Transverse colon (tissue), 3 donors: Measurements from ENCODE around the gene WDHD1.

Experiments
- POLR2A ChIP-seq: fragments of 450-650 bp; IDR thresholded peaks from one replicate; pipeline ENCODE4 v1.6.1; 2016; ENCODE audit warnings: antibody characterized with exemption, mild to moderate bottlenecking, moderate library complexity
- TF ChIP-seq, protein P1 (sequence below), 5 experiments: fragments of 200-600 bp in 3 of 5; fragments of 450-650 bp in 2 of 5; sonication (generic) in 3 of 5; IDR thresholded peaks; 1 replicate in 2 of 5; 2 replicates in 3 of 5; pipeline ENCODE4 v1.5.1; 2016 to 2017; ENCODE audit warnings: antibody characterized with exemption in 5 of 5, inconsistent platforms in 3 of 5, mild to moderate bottlenecking in 2 of 5, moderate library complexity in 1 of 5

DNA sequence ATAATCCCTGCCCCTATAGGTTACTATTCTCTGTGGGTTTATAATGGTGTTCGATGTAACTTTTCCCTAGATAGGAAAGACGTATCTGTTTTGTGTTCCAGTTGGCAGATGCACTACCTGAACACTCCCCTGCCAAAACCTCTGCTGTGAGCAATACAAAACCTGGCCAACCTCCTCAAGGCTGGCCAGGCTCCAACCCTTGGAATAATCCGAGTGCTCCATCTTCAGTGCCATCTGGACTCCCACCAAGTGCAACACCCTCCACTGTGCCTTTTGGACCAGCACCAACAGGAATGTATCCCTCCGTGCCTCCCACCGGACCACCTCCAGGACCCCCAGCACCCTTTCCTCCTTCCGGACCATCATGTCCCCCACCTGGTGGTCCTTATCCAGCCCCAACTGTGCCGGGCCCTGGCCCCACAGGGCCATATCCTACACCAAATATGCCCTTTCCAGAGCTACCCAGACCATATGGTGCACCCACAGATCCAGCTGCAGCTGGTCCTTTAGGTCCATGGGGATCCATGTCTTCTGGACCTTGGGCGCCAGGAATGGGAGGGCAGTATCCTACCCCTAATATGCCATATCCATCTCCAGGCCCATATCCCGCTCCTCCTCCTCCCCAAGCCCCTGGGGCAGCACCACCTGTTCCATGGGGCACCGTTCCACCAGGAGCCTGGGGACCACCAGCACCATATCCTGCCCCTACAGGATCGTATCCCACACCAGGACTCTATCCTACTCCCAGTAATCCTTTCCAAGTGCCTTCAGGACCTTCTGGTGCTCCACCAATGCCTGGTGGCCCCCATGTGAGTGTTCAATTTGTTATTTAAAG lies 35.8 kb upstream of the WDHD1 start:
- TF ChIP-seq, protein P1, sequence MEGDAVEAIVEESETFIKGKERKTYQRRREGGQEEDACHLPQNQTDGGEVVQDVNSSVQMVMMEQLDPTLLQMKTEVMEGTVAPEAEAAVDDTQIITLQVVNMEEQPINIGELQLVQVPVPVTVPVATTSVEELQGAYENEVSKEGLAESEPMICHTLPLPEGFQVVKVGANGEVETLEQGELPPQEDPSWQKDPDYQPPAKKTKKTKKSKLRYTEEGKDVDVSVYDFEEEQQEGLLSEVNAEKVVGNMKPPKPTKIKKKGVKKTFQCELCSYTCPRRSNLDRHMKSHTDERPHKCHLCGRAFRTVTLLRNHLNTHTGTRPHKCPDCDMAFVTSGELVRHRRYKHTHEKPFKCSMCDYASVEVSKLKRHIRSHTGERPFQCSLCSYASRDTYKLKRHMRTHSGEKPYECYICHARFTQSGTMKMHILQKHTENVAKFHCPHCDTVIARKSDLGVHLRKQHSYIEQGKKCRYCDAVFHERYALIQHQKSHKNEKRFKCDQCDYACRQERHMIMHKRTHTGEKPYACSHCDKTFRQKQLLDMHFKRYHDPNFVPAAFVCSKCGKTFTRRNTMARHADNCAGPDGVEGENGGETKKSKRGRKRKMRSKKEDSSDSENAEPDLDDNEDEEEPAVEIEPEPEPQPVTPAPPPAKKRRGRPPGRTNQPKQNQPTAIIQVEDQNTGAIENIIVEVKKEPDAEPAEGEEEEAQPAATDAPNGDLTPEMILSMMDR (IDR thresholded peaks at IDR 0.05) = no peak
- no peak for TF ChIP-seq POLR2A
